PC-9 (cell line): ENCODE data around the gene FCHSD1. TPM values are rescaled to one million over a fixed set of nuclear protein-coding genes. Genes with fewer than 3 reads are reported as not detected.

Experiments
- BruUV-seq: library from RNA; stranded (reverse); fragments of 400-500 nt; replicated peaks from 2 replicates; lab custom pipeline; 2021; lab: Mats Ljungman, UMichigan
- CTCF ChIA-PET: fragments of 300-600 bp; sonication (Branson Sonifier 250); formaldehyde crosslinking; loops from one replicate; lab custom pipeline; 2022; ENCODE audit warnings: antibody characterized with exemption; lab: Charles Lee
- POLR2A ChIA-PET: fragments of 300-600 bp; sonication (Branson Sonifier 250); formaldehyde crosslinking; loops from one replicate; lab custom pipeline; 2022; ENCODE audit warnings: antibody characterized with exemption; ENCODE audit not compliant: unreplicated experiment; lab: Charles Lee
- DNase-seq, 2 experiments: peaks; one replicate each; pipeline versions ENCODE4 v3.0.0 to v3.0.0-alpha.2; 2015 to 2022; ENCODE audit warnings: mixed read lengths in 1 of 2
- H2AFZ ChIP-seq: fragments of 200-600 bp; sonication (generic); 2 replicates; pipeline ENCODE4 v1.8.1; 2017; ENCODE audit warnings: antibody characterized with exemption
- H3F3A ChIP-seq: fragments of 200-600 bp; sonication (generic); 2 replicates; pipeline ENCODE4 v1.8.1; 2017; ENCODE audit warnings: antibody characterized with exemption, mild to moderate bottlenecking, low read depth; ENCODE audit not compliant: insufficient read depth
- H3K27ac ChIP-seq: fragments of 200-600 bp; sonication (generic); 2 replicates; pipeline ENCODE4 v1.6.1; 2016; ENCODE audit warnings: mixed run types
- H3K27me3 ChIP-seq: fragments of 200-600 bp; sonication (generic); 2 replicates; pipeline ENCODE4 v1.6.1; 2016; ENCODE audit warnings: low read depth, mixed run types; ENCODE audit not compliant: insufficient read depth
- H3K36me3 ChIP-seq: fragments of 200-600 bp; sonication (generic); 2 replicates; pipeline ENCODE4 v1.6.1; 2016; ENCODE audit warnings: low read depth, mixed run types
- H3K4me1 ChIP-seq: fragments of 200-600 bp; sonication (generic); replicated peaks from 2 replicates; pipeline ENCODE4 v1.6.1; 2016; ENCODE audit warnings: mixed run types; ENCODE audit not compliant: insufficient read depth
- H3K4me2 ChIP-seq: fragments of 200-600 bp; sonication (generic); 2 replicates; pipeline ENCODE4 v1.6.1; 2017; ENCODE audit warnings: mixed run types
- H3K4me3 ChIP-seq: fragments of 200-600 bp; sonication (generic); 2 replicates; pipeline ENCODE4 v1.6.1; 2016; ENCODE audit warnings: mixed run types
- H3K79me2 ChIP-seq: fragments of 200-600 bp; sonication (generic); 2 replicates; pipeline ENCODE4 v1.6.1; 2017; ENCODE audit warnings: low read depth, mixed run types
- H3K9me2 ChIP-seq: fragments of 200-600 bp; sonication (generic); 2 replicates; pipeline ENCODE4 v1.8.1; 2017; ENCODE audit warnings: mild to moderate bottlenecking; ENCODE audit not compliant: insufficient read depth
- H3K9me3 ChIP-seq: fragments of 200-600 bp; sonication (generic); 2 replicates; pipeline ENCODE4 v1.8.1; 2016; ENCODE audit warnings: low read depth; ENCODE audit not compliant: insufficient read depth
- H4K20me1 ChIP-seq: fragments of 200-600 bp; sonication (generic); 2 replicates; pipeline ENCODE4 v1.8.1; 2017; ENCODE audit not compliant: insufficient read depth
- EZH2 ChIP-seq: fragments of 200-600 bp; sonication (generic); IDR thresholded peaks from 2 replicates; pipeline ENCODE4 v1.8.0; 2017; ENCODE audit warnings: antibody characterized with exemption, low read depth
- intact Hi-C: fragments of 100-400 bp; cut with micrococcal nuclease; formaldehyde crosslinking; loops from one replicate; pipeline ENCODE4 v1.10.0; 2022; ENCODE audit not compliant: unreplicated experiment
- total RNA-seq: library from RNA; stranded (reverse); gene quantifications from 2 replicates; pipeline ENCODE4 v1.2.3, GENCODE V29; 2021
- TF ChIP-seq, protein P1 (sequence below): fragments of 200-600 bp; sonication (generic); conservative IDR thresholded peaks from 2 replicates; pipeline ENCODE4 v1.6.1; 2017; ENCODE audit warnings: mixed run types, antibody characterized with exemption, mild to moderate bottlenecking, moderate library complexity

FCHSD1 gene
- total RNA-seq, 1 experiment from 2014 or later: 36.4 TPM

DNA sequence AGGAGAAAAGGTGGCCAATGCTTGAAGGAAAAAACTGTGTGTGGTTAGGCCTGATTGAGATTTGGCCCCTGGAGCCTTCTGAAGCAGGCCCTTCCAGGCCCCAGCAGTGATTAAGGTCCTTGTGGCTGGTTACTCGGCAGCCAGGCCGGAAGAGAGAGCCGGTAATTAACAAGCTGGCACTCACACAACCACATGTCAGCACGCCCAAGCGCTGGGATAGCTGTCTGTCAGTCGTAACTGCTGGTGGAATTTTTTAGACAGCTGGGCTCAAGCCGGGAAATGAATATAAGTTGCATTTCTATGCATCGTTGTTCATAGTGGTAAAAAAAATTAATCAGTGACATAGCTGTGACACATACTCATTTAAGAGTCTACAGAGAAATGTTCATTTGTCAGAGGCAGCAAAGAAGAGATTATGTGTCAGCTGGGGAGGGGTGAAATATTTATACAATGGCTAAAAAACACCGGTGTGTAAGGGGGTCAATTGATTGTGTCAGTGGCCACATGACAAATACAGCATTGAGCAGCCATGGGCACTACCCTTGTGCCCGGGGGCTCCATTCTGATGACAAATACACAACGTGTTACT lies 44.5 kb upstream of the FCHSD1 start:
- Histone ChIP-seq H3K4me3 (no peak overlapping the region), H3F3A (peaks cover 42% of the 10 kb centered on the region), H3K4me2 (peak overlapping the region; percentile 61), H3K4me1 (peaks cover 66% of the 10 kb centered on the region), H3K36me3 (no peaks in the 10 kb centered on the region), H2AFZ (no peak overlapping the region), H3K27ac (peak overlapping the region; percentile 74), H3K27me3 (no peaks in the 10 kb centered on the region), H3K9me2 (no peaks in the 10 kb centered on the region), H3K9me3 (no peaks in the 10 kb centered on the region), H4K20me1 (no peaks in the 10 kb centered on the region), H3K79me2 (no peaks in the 10 kb centered on the region)
- intact Hi-C loops: no loop called here
- BruUV-seq: no TSS peak
- POLR2A ChIA-PET: no interaction called here
- CTCF ChIA-PET: interaction anchor here (1.6 kb wide), 1 partner anchor 265 kb away, joined by 7 read pairs; no protein-coding TSS in a partner anchor
- peak; percentile 49 to 89 for DNase-seq
- TF ChIP-seq, protein P1, sequence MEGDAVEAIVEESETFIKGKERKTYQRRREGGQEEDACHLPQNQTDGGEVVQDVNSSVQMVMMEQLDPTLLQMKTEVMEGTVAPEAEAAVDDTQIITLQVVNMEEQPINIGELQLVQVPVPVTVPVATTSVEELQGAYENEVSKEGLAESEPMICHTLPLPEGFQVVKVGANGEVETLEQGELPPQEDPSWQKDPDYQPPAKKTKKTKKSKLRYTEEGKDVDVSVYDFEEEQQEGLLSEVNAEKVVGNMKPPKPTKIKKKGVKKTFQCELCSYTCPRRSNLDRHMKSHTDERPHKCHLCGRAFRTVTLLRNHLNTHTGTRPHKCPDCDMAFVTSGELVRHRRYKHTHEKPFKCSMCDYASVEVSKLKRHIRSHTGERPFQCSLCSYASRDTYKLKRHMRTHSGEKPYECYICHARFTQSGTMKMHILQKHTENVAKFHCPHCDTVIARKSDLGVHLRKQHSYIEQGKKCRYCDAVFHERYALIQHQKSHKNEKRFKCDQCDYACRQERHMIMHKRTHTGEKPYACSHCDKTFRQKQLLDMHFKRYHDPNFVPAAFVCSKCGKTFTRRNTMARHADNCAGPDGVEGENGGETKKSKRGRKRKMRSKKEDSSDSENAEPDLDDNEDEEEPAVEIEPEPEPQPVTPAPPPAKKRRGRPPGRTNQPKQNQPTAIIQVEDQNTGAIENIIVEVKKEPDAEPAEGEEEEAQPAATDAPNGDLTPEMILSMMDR: no peak
- no peak for TF ChIP-seq EZH2

DNA sequence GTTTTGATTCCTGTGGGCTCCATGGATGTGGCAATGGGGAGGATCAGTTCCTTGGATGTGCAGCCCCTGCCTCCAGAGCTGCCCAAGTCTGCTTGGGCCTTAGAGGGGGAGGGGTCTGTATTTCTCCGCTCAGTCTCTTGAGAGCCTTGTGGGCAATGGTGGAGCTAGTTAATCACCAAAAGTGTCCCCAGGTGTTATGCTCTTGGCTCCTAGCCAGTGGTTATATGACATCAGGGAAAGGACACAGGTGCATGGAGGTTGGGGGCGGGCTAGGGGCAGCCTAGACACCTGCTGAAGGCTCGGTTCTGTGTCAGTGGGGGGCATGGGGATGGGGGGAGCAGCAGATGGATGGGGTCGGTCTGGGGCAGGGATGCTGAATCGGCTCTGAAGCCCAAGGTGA lies 43.3 kb upstream of the FCHSD1 start:
- Histone ChIP-seq H3K79me2 (no peaks in the 10 kb centered on the region), H3F3A (peaks cover 42% of the 10 kb centered on the region), H2AFZ (no peak overlapping the region), H3K4me2 (peak overlapping the region; percentile 61), H3K27ac (peak overlapping the region; percentile 74), H3K4me1 (peaks cover 63% of the 10 kb centered on the region), H3K4me3 (no peak overlapping the region), H3K36me3 (no peaks in the 10 kb centered on the region), H3K9me3 (no peaks in the 10 kb centered on the region), H3K9me2 (no peaks in the 10 kb centered on the region), H4K20me1 (no peaks in the 10 kb centered on the region), H3K27me3 (no peaks in the 10 kb centered on the region)
- no peak for TF ChIP-seq EZH2
- TF ChIP-seq, protein P1: no peak
- CTCF ChIA-PET: no interaction called here
- intact Hi-C loops: no loop called here
- DNase-seq: no peak
- BruUV-seq: no TSS peak
- POLR2A ChIA-PET: no interaction called here

DNA sequence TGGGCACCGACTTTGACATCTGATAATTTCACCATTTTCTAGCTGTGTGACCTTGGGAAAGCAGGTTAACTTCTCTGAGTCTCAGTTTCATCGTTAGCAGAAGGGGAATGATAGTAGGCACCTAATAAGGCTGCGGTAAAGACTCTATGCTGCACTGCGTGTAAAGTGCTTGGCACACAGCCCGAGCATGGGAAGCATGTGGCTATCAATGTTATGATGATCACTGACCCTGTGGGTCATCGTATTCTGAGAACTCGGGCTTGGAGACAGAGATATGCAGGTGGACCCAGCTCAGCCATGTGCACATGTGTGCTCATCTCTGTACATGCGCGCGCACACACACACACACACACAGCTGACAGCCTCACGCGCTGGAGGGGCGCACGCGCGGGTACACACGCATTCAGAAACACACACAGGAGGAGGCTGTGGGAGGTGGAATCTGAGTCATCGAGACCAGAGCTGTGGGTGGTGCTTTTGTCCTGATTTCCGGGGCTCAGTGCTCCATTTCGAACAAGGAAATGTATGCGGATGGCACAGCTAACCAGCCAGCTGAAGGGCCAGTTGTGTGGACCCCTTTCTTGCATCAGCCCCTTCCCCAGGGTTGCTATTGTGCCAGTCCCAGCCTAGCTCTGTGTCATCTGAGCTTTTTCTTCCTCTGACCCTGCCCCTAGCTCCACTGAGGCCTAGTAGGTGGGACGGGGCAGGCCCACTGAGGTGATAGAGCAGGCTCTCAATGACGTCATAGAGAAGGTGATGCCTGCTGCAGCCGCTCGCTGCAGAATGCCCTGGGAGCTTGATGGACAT lies 41.9 kb upstream of the FCHSD1 start:
- Histone ChIP-seq H4K20me1 (no peaks in the 10 kb centered on the region), H3F3A (peaks cover 42% of the 10 kb centered on the region), H3K9me2 (no peaks in the 10 kb centered on the region), H3K36me3 (no peaks in the 10 kb centered on the region), H3K27ac (no peak overlapping the region), H2AFZ (no peak overlapping the region), H3K27me3 (no peaks in the 10 kb centered on the region), H3K79me2 (no peaks in the 10 kb centered on the region), H3K4me2 (peak overlapping the region; percentile 80; the same call in 1 of the 2 replicates), H3K9me3 (no peaks in the 10 kb centered on the region), H3K4me3 (no peak overlapping the region), H3K4me1 (peaks cover 58% of the 10 kb centered on the region)
- POLR2A ChIA-PET: interaction anchor here (0.6 kb wide), 2 partner anchors 186 to 277 kb away, joined by 3 to 4 read pairs; no protein-coding TSS in a partner anchor
- BruUV-seq: no TSS peak
- intact Hi-C loops: loop anchor here (1.0 kb wide), 4 partner anchors 28 to 451 kb away; no protein-coding TSS in a partner anchor
- CTCF ChIA-PET: interaction anchor here (0.6 to 2.5 kb wide), 8 partner anchors 10 to 1206 kb away, joined by 3 to 26 read pairs (median 4); partner anchors contain the start of genes PCDH1 and RNF14
- TF ChIP-seq, protein P1: no peak
- TF ChIP-seq EZH2: no peak
- peak in 1 of 2 experiments; percentile 32 for DNase-seq
